Activated CD4-positive, alpha-beta T cell treated with anti-CD3 and anti-CD28 coated beads, Interleukin-2, amount 50 U/mL, for 4 hours (primary cell): ENCODE results near the gene SRGAP1.

ENCODE experiments used
- DNase-seq, 2 experiments: peaks; one replicate each; pipeline ENCODE4 v3.0.0-alpha.2; 2020

The SRGAP1 gene

DNA sequence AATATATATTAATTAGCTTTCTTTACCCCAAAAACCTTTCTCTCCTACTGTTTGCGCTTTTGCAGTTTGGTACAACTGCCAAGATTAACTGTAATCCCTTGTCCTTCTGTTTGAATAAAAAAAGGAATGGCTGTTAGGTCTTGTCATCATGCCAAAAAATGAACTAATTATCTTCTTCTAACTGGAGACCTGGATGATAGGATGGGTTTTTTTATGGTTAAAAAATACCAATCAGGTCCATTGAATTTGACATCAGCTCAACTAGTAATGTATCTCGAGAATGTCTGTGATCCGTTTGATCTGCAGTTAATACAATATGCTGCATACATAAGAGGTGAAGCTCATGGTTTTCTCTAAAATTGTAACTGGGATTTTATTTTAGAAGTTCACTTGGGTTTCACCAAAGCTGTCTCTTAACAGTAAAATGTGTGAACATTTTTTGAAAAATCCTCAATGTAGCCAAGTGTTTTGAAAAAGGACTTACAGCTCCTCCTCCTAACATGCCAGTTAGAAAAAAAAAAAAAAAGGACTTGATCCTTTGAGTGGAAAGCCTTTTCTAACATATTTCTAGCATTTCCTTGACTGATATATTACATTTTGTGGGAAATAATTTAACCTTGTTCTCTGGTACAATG is 96.8 kb downstream of the SRGAP1 start:
- DNase-seq: no peak

DNA sequence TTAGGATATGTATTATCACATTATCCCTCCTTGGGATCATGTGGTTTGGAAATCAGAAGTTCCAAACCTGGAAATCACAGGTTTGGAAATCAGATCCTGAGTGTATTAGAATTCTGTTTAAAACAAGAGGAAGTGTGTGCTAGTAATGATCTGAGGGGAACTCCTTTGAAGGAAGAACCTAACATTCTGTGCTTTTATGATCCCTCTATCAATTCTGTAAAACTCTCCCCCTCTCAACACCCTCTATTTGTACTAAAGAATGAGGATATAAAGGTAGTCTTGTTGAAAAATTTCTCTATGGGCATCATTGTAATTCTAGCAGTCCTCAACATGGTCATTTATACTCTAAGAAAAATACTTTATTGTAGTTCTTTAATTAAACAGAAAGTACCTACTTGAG is 97.4 kb downstream of the SRGAP1 start:
- DNase-seq: no peak

- DNase-seq: no peak
Observed at GRCh38 chr12:63942464-63943241, 98.2 kb downstream of the SRGAP1 start.

DNA sequence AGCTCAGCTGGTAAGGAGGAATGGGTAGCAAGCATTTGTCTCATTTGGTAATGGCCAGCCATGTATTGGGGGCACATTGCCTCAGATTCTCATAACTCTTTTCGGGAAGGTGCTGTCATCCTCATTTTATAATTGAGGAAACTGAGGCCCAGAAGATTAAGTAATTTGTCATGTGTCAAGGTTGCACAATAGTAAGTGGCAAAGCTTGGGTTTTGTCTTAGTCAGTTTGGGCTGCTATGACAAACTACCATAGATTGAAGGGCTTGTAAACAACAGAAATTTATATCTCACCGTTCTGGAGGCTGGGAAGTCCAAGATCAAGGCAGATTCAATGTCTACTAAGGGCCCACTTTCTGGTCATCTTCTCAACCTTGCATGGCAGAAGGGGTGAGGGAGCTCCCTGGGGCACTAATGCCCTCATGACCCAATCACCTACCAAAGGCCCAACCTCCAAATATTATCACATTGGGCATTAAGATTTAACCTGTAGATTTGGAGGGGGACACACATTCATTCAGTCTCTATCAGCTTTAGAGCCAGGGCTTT is 99.6 kb downstream of the SRGAP1 start:
- no peak for DNase-seq

GRCh38 chr12:63944586-63945228 is 100.2 kb downstream of the SRGAP1 start:
- no peak for DNase-seq

GRCh38 chr12:63945777-63946176 is 101.3 kb downstream of the SRGAP1 start:
- no peak for DNase-seq

- DNase-seq: no peak
Observed at GRCh38 chr12:63948211-63948610, 103.7 kb downstream of the SRGAP1 start.

DNA sequence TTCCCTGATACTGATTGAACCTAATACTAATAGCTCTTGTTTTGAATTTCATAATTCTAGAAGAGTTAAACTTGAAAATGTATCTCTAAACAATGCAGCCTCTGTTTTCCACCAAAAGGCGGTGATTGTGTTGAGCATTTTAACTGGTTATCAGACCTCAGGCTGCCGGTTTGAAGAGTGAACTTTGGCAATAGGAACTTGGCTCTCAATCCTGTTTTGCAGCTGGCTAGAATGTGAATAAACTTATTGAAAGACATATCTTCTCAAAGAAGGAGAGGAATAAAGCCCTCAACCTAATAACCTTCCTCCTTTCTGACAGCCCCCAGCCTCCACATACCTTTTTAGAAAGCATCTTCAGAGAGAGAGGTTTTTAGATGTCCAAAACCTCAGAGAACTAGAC is 105.4 kb downstream of the SRGAP1 start:
- no peak for DNase-seq

- DNase-seq: no peak
Observed at GRCh38 chr12:63952995-63953394, 108.5 kb downstream of the SRGAP1 start.

DNA sequence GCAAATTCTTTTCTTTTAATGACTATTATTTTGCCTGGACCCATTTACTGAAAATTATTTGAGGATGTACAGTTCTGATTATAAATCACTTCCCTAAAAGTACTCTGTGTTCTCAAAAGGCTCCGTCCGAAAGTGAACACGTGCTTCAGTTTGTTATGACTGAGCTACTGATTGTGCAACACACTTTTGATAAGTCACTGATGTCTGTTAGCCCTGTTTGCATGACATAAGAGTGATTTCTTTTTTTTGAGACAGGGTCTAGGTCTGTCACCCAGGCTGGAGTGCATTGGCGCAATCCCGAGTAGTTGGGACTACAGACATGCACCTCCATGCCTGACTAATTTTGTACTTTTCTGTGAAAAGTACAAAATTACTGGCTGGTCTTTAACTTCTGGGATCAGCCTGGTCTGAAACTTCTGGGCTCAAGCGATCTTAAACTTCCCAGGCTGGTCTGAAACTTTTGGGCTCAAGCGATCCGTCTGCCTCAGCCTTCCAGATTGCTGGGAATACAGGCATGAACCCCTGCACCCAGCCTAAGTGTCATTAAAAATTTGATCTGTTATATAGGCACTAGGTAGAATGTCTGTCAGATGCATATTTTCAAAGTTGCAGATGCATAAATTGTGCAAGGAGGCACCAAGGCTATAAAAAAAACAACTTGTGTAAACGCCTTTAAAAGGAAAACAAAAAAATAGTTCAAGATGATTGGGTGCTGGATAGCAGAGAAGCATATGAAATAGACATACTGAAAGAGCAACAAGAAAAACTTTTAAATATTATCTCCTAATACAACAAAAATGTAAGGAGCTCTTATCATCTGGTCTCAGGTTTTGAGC is 111.5 kb downstream of the SRGAP1 start:
- no peak for DNase-seq

- DNase-seq: no peak
Observed at GRCh38 chr12:63957496-63957895, 113.0 kb downstream of the SRGAP1 start.

DNA sequence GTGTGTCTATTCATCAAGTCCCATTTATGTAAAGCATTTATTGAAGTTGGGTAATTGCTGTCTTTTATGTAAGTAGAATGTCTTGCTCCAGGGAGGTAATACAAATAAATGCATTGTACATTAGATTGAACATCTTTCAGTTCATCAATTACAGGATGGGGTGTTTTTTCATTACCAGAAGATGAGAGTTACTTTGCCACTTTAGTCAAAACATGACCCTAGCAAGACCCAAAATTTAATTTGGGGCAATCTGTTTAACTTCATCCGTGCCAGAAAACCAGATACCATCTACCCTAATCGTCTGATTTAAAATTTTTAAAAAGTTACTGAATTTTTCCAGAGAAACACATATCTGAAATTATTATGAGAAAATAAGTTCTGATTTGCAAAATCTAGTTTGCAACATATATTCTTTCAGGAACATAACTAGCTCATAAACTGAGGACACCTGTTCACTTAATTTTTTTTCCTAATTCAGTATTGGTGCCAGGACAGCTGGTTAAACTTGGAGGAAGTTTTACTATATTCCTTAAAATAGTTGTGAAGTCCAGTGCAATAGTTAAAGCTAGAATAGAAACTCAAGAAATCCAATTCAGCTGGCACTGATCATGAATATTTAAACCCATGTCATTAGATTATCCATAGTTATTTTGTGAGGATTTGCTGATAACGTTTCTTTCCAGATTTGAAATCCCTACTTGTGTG is 114.5 kb downstream of the SRGAP1 start:
- no peak for DNase-seq

DNA sequence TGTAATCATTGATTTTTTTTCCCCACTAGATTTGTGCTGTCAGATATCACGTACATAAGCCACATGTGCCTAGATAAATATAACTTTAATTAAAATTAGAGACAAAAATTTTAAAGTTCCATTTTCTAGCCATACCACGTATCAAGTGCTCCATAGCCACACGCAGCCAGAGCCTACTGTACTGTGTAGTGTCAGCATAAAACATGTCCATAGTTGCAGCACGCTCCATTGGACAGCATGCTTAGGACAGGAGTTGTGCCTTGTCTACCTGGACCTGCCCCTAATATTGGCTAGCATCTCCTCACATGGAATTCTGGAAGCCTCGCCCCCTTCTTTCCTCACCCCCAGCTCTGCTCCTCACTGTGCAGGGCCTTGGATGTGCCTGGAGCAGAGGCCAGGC is 116.5 kb downstream of the SRGAP1 start:
- DNase-seq: no peak

DNA sequence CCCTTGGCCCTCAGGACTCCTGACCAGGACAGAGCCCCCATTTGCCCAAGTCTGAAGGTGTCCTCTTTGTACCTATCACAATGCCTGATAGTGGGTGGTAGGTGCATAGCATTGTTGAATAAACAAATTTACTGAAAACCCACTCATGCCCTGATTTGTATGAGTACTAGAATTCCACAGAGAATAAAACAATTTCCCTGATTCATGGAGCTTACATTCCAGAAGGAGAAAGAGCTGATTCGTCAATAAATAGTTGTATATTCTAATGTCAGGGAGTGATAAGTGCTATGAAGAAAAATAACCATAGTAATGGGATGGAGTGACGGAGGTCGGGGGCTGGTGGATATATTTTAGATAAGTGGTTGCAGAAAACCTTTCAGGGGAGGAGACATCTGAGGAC is 117.0 kb downstream of the SRGAP1 start:
- DNase-seq: no peak

- no peak for DNase-seq
Observed at GRCh38 chr12:63963868-63964267, 119.4 kb downstream of the SRGAP1 start.

DNA sequence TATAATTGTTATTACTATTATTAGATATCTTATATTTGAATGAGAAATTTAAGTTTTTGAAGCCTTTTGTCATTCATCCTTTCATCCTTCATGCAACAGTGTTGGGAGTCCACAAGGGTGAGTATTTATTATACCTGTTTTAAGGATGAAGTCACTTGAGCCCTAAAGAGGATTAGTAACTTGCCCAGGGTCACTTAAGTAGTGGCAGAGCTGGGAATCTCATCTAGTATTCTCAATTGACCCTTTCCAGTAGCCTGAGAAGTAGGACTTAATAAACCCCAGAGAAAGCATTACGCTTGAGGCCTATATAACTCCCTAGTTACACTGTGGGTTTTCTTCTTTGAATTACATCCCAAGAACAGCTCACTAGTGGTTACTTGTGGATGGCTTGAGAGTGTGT is 119.8 kb downstream of the SRGAP1 start:
- DNase-seq: no peak

- no peak for DNase-seq
Observed at GRCh38 chr12:63965936-63966605, 121.6 kb downstream of the SRGAP1 start.

DNA sequence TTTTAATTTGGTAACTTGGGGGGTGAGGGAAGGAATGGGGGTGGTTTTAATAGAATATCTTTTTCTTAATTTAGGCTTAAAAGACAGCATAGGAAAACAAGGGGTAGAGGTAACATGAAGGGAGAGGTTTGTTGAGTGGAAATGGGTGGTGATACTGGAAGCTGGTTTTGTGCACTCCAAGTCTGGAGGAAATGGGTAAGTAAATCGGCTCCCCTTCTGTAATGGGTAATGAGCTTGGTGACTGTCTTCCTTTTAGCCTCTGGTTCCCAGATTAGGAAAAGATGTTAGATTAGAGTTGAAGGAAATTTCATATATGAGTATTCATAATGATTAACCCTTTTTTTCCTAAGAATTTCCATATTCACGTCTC is 122.1 kb downstream of the SRGAP1 start:
- DNase-seq: no peak

- DNase-seq: no peak
Observed at GRCh38 chr12:63967358-63968145, 123.1 kb downstream of the SRGAP1 start.

DNA sequence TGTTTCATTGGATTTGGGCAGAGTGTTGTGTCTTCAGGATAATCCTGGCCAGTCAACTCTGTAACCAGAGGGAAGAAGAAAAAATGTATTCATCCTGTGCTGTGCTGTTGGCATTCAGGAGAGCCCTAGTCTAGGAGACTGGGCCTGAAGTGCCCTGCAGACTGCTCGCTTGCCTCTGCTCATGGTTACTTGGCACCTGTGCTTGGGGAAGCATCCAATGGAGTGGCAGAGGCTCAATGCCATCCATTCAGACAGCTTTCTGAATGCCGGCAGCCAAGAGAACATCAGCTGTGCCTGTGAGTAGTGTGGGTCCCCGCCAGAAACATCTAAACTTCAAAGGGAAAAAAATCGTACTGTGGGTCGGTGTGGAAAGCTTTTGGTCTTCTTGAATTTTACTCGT is 124.2 kb downstream of the SRGAP1 start:
- no peak for DNase-seq

DNA sequence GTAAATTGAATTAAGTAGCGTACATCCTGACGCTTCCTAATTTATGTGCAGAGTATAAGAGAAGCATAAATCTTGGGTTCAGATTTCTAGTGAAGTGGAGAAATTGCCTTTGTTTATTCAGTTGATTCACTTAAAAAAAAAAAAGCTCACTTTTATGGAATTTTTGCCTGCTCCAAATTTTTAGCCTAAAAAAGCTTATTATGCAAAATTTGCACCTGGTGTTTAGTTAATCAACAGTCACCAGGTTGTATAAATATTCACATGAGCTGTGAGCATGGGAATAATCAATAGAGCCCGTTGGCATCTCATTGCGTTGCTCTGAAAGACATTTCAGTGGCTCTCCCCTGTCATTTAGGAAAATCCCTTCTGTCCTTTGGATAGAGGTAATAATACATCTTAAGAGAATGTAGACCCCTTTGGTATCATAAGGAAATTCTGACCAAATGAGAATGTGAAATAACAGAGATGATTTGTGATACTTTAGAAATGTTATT is 132.4 kb downstream of the SRGAP1 start:
- no peak for DNase-seq
